Stimulated activated CD4-positive, alpha-beta T cell treated with anti-CD3 and anti-CD28 coated beads, Interleukin-1b, Interleukin-23, amount 100 ng/mL, for 48 hours (primary cell): ENCODE data around the gene GABBR2.

ENCODE experiments used
- DNase-seq: peaks from one replicate; pipeline ENCODE4 v3.0.0-alpha.2; 2020

GABBR2 gene

GRCh38 chr9:98567540-98568233 is 141.0 kb downstream of the GABBR2 start:
- DNase-seq = no peak

GRCh38 chr9:98565152-98566135 is 143.3 kb downstream of the GABBR2 start:
- DNase-seq = no peak

- DNase-seq = no peak
Measured at GRCh38 chr9:98564714-98565113, 144.0 kb downstream of the GABBR2 start.

- no peak for DNase-seq
Measured at GRCh38 chr9:98563988-98564387, 144.7 kb downstream of the GABBR2 start.

GRCh38 chr9:98563212-98563907 is 145.4 kb downstream of the GABBR2 start:
- no peak for DNase-seq

- DNase-seq = no peak
Measured at GRCh38 chr9:98559561-98559960, 149.2 kb downstream of the GABBR2 start.

- no peak for DNase-seq
Measured at GRCh38 chr9:98558575-98558974, 150.2 kb downstream of the GABBR2 start.

GRCh38 chr9:98556511-98556910 is 152.2 kb downstream of the GABBR2 start:
- DNase-seq = no peak

GRCh38 chr9:98555651-98556465 is 152.9 kb downstream of the GABBR2 start:
- no peak for DNase-seq

GRCh38 chr9:98554752-98555151 is 154.0 kb downstream of the GABBR2 start:
- DNase-seq = no peak

- DNase-seq = no peak
Measured at GRCh38 chr9:98552331-98552730, 156.4 kb downstream of the GABBR2 start.

GRCh38 chr9:98551511-98552286 is 157.0 kb downstream of the GABBR2 start:
- no peak for DNase-seq

GRCh38 chr9:98550206-98550820 is 158.4 kb downstream of the GABBR2 start:
- DNase-seq = no peak

GRCh38 chr9:98549401-98549800 is 159.3 kb downstream of the GABBR2 start:
- DNase-seq = no peak

- no peak for DNase-seq
Measured at GRCh38 chr9:98547606-98548005, 161.1 kb downstream of the GABBR2 start.

- no peak for DNase-seq
Measured at GRCh38 chr9:98545021-98545420, 163.7 kb downstream of the GABBR2 start.

- no peak for DNase-seq
Measured at GRCh38 chr9:98541684-98542230, 167.0 kb downstream of the GABBR2 start.

- no peak for DNase-seq
Measured at GRCh38 chr9:98540476-98540875, 168.3 kb downstream of the GABBR2 start.

- no peak for DNase-seq
Measured at GRCh38 chr9:98539954-98540353, 168.8 kb downstream of the GABBR2 start.

- DNase-seq = no peak
Measured at GRCh38 chr9:98538626-98539031, 170.1 kb downstream of the GABBR2 start.

GRCh38 chr9:98538203-98538602 is 170.5 kb downstream of the GABBR2 start:
- no peak for DNase-seq
